ENCODE data around the gene ANKRD13A. TPM values are rescaled to one million over a fixed set of nuclear protein-coding genes. Genes with fewer than 3 reads are reported as not detected.

Gene ANKRD13A
- polyA plus RNA-seq, 1 donor: 29.3 TPM

GRCh38 chr12:109961201-109961600 is 38.0 kb upstream of the ANKRD13A start:
- Histone ChIP-seq H3K4me1 (ENCODE audit: control insufficient read depth, insufficient read depth, low read length) (peaks cover 4% of the 10 kb centered on the region), H3K36me3 (ENCODE audit: control insufficient read depth, insufficient read depth, low read length) (peaks cover 50% of the 10 kb centered on the region), H3K27ac (ENCODE audit: low read length) (no peak overlapping the region), H3K9me3 (ENCODE audit: control insufficient read depth, low read depth, low read length) (no peaks in the 10 kb centered on the region), H3K27me3 (ENCODE audit: control insufficient read depth, insufficient read depth, low read length) (no peaks in the 10 kb centered on the region), H3K4me3 (ENCODE audit: low read length) (no peak overlapping the region)
- no CpG with 5 or more reads among the region's 14 CpGs for WGBS (ENCODE audit: insufficient coverage, low lambda C conversion rate)
- no peak for DNase-seq

GRCh38 chr12:109961612-109962011 is 37.6 kb upstream of the ANKRD13A start:
- no peak for DNase-seq
- Histone ChIP-seq H3K27ac (ENCODE audit: low read length) (no peak overlapping the region), H3K9me3 (ENCODE audit: control insufficient read depth, low read depth, low read length) (no peaks in the 10 kb centered on the region), H3K4me1 (ENCODE audit: control insufficient read depth, insufficient read depth, low read length) (peaks cover 4% of the 10 kb centered on the region), H3K27me3 (ENCODE audit: control insufficient read depth, insufficient read depth, low read length) (no peaks in the 10 kb centered on the region), H3K36me3 (ENCODE audit: control insufficient read depth, insufficient read depth, low read length) (peaks cover 48% of the 10 kb centered on the region), H3K4me3 (ENCODE audit: low read length) (no peak overlapping the region)
- 96% methylated on average over 4 of the region's 6 CpGs for WGBS (ENCODE audit: insufficient coverage, low lambda C conversion rate)

DNA sequence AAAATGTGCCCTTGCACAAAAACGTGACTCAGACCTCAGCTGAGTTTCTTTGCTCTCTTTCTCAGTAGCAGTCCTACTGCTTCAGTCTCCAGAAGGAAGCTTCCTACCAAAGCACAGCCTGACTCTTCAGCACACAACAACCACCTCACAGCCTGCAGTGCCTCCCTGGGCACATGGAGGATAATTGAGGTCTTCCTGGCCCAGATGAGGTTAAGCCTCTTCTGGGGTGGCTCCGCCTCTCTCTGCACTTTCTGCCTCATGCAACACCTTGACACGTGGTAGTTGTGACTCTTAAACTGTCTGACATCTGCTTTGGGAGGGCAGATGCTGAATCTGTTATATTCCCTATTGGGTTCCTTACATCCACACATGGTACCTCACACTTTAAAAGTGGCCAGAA is 36.8 kb upstream of the ANKRD13A start:
- Histone ChIP-seq H3K27me3 (ENCODE audit: control insufficient read depth, insufficient read depth, low read length) (no peaks in the 10 kb centered on the region), H3K36me3 (ENCODE audit: control insufficient read depth, insufficient read depth, low read length) (peaks cover 43% of the 10 kb centered on the region)
- WGBS (ENCODE audit: insufficient coverage, low lambda C conversion rate): no CpG with 5 or more reads among the region's 3 CpGs

GRCh38 chr12:109963330-109963729 is 35.9 kb upstream of the ANKRD13A start:
- H3K4me1 ChIP-seq (ENCODE audit: control insufficient read depth, insufficient read depth, low read length): peaks cover 13% of the 10 kb centered on the region
- H3K27ac ChIP-seq (ENCODE audit: low read length): peak overlapping the region; percentile 61
- H3K36me3 ChIP-seq (ENCODE audit: control insufficient read depth, insufficient read depth, low read length): peaks cover 40% of the 10 kb centered on the region
- no peak overlapping the region for H3K4me3 ChIP-seq (ENCODE audit: low read length)
- no peaks in the 10 kb centered on the region for H3K9me3 ChIP-seq (ENCODE audit: control insufficient read depth, low read depth, low read length)
- WGBS (ENCODE audit: insufficient coverage, low lambda C conversion rate): no CpG with 5 or more reads among the region's 1 CpG
- no peak for DNase-seq
- H3K27me3 ChIP-seq (ENCODE audit: control insufficient read depth, insufficient read depth, low read length): no peaks in the 10 kb centered on the region

More for the DNA sequence above, 36.8 kb upstream of the ANKRD13A start:
- Histone ChIP-seq H3K4me3 (ENCODE audit: low read length) (no peak overlapping the region), H3K9me3 (ENCODE audit: control insufficient read depth, low read depth, low read length) (no peaks in the 10 kb centered on the region), H3K27ac (ENCODE audit: low read length) (no peak overlapping the region), H3K4me1 (ENCODE audit: control insufficient read depth, insufficient read depth, low read length) (peaks cover 10% of the 10 kb centered on the region)
- DNase-seq: no peak

DNA sequence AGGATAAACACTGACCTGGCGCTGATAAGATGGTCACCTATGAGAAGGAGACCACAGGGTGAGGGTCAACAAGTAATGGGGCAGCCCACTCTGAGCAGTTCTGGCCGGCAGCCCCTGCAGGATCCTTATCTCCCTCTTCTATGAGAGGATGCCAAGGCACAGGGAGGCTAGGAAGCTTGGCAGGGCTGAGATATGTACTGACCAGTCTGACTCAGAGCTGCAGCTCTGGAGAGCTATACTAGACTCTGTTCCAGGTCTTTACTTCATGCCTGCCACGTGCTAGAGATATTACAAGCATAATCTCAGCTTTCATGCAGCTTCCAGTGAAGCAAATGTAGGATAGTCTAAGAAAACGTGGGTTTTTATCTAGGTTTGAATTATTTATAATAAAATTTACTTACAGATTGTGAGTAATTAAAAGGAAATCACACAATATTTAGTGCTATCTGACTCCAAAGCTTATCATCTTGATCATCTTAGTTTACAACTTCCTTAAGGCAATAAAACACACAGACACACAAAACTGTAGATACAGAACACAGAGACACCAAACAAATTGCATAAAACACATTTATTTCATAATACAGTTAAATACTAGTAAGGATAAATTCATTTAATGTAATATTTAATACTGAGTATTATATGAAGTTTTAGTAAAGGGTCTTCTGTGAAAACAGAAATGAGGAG is 35.3 kb upstream of the ANKRD13A start:
- no peaks in the 10 kb centered on the region for H3K9me3 ChIP-seq (ENCODE audit: control insufficient read depth, low read depth, low read length)
- H3K27me3 ChIP-seq (ENCODE audit: control insufficient read depth, insufficient read depth, low read length): no peaks in the 10 kb centered on the region
- 33% methylated on average over 1 of the region's 4 CpGs for WGBS (ENCODE audit: insufficient coverage, low lambda C conversion rate)
- H3K27ac ChIP-seq (ENCODE audit: low read length): peak overlapping the region; percentile 61
- no peak overlapping the region for H3K4me3 ChIP-seq (ENCODE audit: low read length)
- H3K36me3 ChIP-seq (ENCODE audit: control insufficient read depth, insufficient read depth, low read length): peaks cover 39% of the 10 kb centered on the region
- DNase-seq: no peak
- peaks cover 16% of the 10 kb centered on the region for H3K4me1 ChIP-seq (ENCODE audit: control insufficient read depth, insufficient read depth, low read length)

GRCh38 chr12:109966546-109966945 is 32.7 kb upstream of the ANKRD13A start:
- DNase-seq: peak in 1 of 2 donors; percentile 54
- Histone ChIP-seq H3K27me3 (ENCODE audit: control insufficient read depth, insufficient read depth, low read length) (no peaks in the 10 kb centered on the region), H3K4me3 (ENCODE audit: low read length) (no peak overlapping the region), H3K36me3 (ENCODE audit: control insufficient read depth, insufficient read depth, low read length) (peaks cover 34% of the 10 kb centered on the region), H3K4me1 (ENCODE audit: control insufficient read depth, insufficient read depth, low read length) (peaks cover 16% of the 10 kb centered on the region), H3K9me3 (ENCODE audit: control insufficient read depth, low read depth, low read length) (no peaks in the 10 kb centered on the region), H3K27ac (ENCODE audit: low read length) (peak overlapping the region; percentile 91)
- 78% methylated on average over 4 of the region's 4 CpGs for WGBS (ENCODE audit: insufficient coverage, low lambda C conversion rate)

DNA sequence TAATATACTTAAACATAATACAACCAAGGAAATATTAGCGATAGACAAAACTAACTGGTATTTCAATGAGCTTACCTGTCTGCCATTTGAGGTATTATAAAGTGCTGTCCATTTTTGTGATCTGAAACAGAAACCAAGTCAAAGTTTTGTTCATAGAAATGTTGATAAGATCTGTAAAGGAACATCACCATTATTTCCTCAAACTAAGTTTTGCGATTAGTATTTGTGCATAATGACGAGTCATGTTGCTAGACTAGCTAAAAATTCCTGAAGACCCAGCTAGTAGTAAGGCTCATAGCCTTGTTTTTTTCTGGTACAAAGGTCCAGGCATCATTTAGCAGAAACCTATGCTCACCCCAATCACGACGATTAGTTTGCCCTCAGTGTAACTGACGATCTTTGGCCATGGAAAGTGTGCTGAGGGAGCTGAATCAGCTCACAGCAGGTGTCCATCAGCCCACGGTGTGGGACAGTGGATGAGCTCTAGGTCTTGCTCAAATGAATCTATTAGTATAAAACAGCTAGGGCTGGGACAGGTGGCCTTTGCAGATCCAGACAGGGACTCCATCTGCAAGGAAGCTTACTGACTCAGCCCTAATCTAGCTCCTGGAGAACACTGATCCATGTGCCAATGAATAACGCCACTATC is 31.7 kb upstream of the ANKRD13A start:
- peaks cover 29% of the 10 kb centered on the region for H3K36me3 ChIP-seq (ENCODE audit: control insufficient read depth, insufficient read depth, low read length)
- H3K9me3 ChIP-seq (ENCODE audit: control insufficient read depth, low read depth, low read length): no peaks in the 10 kb centered on the region
- peaks cover 16% of the 10 kb centered on the region for H3K4me1 ChIP-seq (ENCODE audit: control insufficient read depth, insufficient read depth, low read length)
- no peaks in the 10 kb centered on the region for H3K27me3 ChIP-seq (ENCODE audit: control insufficient read depth, insufficient read depth, low read length)
- peak; percentile 69 to 88 for DNase-seq
- WGBS (ENCODE audit: insufficient coverage, low lambda C conversion rate): no CpG with 5 or more reads among the region's 8 CpGs
- H3K27ac ChIP-seq (ENCODE audit: low read length): peak overlapping the region; percentile 91
- no peak overlapping the region for H3K4me3 ChIP-seq (ENCODE audit: low read length)

- H3K36me3 ChIP-seq (ENCODE audit: control insufficient read depth, insufficient read depth, low read length): peaks cover 29% of the 10 kb centered on the region
- H3K4me1 ChIP-seq (ENCODE audit: control insufficient read depth, insufficient read depth, low read length): peaks cover 16% of the 10 kb centered on the region
- no peak overlapping the region for H3K4me3 ChIP-seq (ENCODE audit: low read length)
- no peaks in the 10 kb centered on the region for H3K9me3 ChIP-seq (ENCODE audit: control insufficient read depth, low read depth, low read length)
- DNase-seq: no peak
- H3K27ac ChIP-seq (ENCODE audit: low read length): peak overlapping the region; percentile 91
- WGBS (ENCODE audit: insufficient coverage, low lambda C conversion rate): 17% methylated on average over 1 of the region's 2 CpGs
- H3K27me3 ChIP-seq (ENCODE audit: control insufficient read depth, insufficient read depth, low read length): no peaks in the 10 kb centered on the region
Measured at GRCh38 chr12:109968032-109968420, 31.2 kb upstream of the ANKRD13A start.

DNA sequence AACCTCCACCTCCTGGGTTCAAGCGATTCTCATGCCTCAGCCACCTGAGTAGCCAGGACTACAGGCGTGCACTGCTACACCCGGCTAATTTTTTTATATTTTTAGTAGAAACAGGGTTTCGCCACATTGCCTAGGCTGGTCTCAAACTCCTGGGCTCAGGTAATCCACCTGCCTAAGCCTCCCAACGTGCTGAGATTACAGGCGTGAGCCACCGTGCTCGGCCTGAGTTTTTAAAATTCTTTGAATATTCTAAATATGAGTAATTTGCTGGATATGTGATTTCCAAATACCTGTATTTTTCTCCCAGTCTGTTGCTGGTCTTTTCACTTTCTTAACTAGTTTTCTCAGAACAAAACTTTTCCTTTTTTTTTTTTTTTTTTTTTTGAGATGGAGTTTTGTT is 30.4 kb upstream of the ANKRD13A start:
- H3K36me3 ChIP-seq (ENCODE audit: control insufficient read depth, insufficient read depth, low read length): peaks cover 26% of the 10 kb centered on the region
- H3K4me3 ChIP-seq (ENCODE audit: low read length): no peak overlapping the region
- peaks cover 12% of the 10 kb centered on the region for H3K4me1 ChIP-seq (ENCODE audit: control insufficient read depth, insufficient read depth, low read length)
- H3K27ac ChIP-seq (ENCODE audit: low read length): peak overlapping the region; percentile 91
- no CpG with 5 or more reads among the region's 8 CpGs for WGBS (ENCODE audit: insufficient coverage, low lambda C conversion rate)
- no peaks in the 10 kb centered on the region for H3K27me3 ChIP-seq (ENCODE audit: control insufficient read depth, insufficient read depth, low read length)
- no peaks in the 10 kb centered on the region for H3K9me3 ChIP-seq (ENCODE audit: control insufficient read depth, low read depth, low read length)
- DNase-seq: no peak

DNA sequence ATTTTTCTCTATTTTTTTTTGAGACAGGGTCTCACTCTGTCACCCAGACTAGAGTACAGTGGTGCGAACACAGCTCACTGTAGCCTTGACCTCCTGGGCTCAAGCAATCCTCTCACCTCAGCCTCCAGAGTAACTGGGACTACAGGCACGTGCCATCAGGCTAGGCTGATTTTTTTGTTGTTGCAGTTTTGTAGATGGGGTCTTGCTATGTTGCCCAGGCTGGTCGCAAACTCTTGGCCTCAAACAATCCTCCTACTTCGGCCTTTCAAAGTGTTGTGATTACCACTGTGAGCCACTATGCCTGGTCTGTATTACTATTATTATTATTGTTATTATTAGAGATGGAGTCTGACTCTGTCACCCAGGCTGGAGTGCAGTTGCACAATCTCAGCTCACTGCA is 26.4 kb upstream of the ANKRD13A start:
- H3K4me1 ChIP-seq (ENCODE audit: control insufficient read depth, insufficient read depth, low read length): peaks cover 3% of the 10 kb centered on the region
- no peak for DNase-seq
- peak overlapping the region; percentile 54 for H3K27ac ChIP-seq (ENCODE audit: low read length)
- no peak overlapping the region for H3K4me3 ChIP-seq (ENCODE audit: low read length)
- peaks cover 34% of the 10 kb centered on the region for H3K36me3 ChIP-seq (ENCODE audit: control insufficient read depth, insufficient read depth, low read length)
- H3K9me3 ChIP-seq (ENCODE audit: control insufficient read depth, low read depth, low read length): no peaks in the 10 kb centered on the region
- no peaks in the 10 kb centered on the region for H3K27me3 ChIP-seq (ENCODE audit: control insufficient read depth, insufficient read depth, low read length)
- WGBS (ENCODE audit: insufficient coverage, low lambda C conversion rate): no CpG with 5 or more reads among the region's 4 CpGs
